SK-N-SH treated with all-trans-retinoic acid at 6 μM for 48 hours (cell line): ENCODE results near the gene MILR1.
"Not testable (repeated sequence)": the region's sequence is repeated elsewhere in the genome, so short reads cannot be mapped to it uniquely, and the experiment has no call there.

Experiments used
- ATAC-seq: fragments of 200-7000 bp; cut with Tn5 transposase; 3 replicates; pipeline ENCODE4 v1.9.1; 2020; ENCODE audit warnings: mild to moderate bottlenecking, moderate library complexity
- ARNTL ChIP-seq: fragments of 450-650 bp; formaldehyde crosslinking; IDR thresholded peaks from 2 replicates; pipeline ENCODE4 v1.5.0; 2020; ENCODE audit warnings: low read depth, mild to moderate bottlenecking, moderate library complexity, borderline replicate concordance
- BACH2 ChIP-seq: fragments of 250-450 bp; sonication (Bioruptor Pico); IDR thresholded peaks from 2 replicates; pipeline ENCODE4 v1.9.0; 2021; ENCODE audit warnings: mild to moderate bottlenecking, borderline replicate concordance
- CSRNP3 ChIP-seq: fragments of 250-450 bp; sonication (Bioruptor Pico); IDR thresholded peaks from 2 replicates; pipeline ENCODE4 v1.5.1; 2021; ENCODE audit warnings: mild to moderate bottlenecking, moderate library complexity
- ESRRG ChIP-seq: fragments of 250-450 bp; sonication (Bioruptor Pico); IDR thresholded peaks from 2 replicates; pipeline ENCODE4 v1.6.1; 2021; ENCODE audit warnings: mild to moderate bottlenecking
- GLIS3 ChIP-seq: fragments of 250-450 bp; sonication (Bioruptor Pico); IDR thresholded peaks from 2 replicates; pipeline ENCODE4 v1.5.0; 2020; ENCODE audit warnings: mild to moderate bottlenecking, moderate library complexity
- ISL1 ChIP-seq: fragments of 250-450 bp; sonication (Bioruptor Pico); IDR thresholded peaks from 2 replicates; pipeline ENCODE4 v2.1.2; 2022; ENCODE audit warnings: mild to moderate bottlenecking, moderate library complexity
- OSR1 ChIP-seq: fragments of 250-450 bp; sonication (Bioruptor Pico); IDR thresholded peaks from 2 replicates; pipeline ENCODE4 v1.8.0; 2022; ENCODE audit warnings: moderate library complexity, mild to moderate bottlenecking, inconsistent platforms
- PATZ1 ChIP-seq: fragments of 250-450 bp; sonication (Bioruptor Pico); IDR thresholded peaks from 2 replicates; pipeline ENCODE4 v1.8.0; 2020; ENCODE audit warnings: mild to moderate bottlenecking, moderate library complexity, borderline replicate concordance
- PPARA ChIP-seq: fragments of 250-450 bp; sonication (Bioruptor Pico); IDR thresholded peaks from 2 replicates; pipeline ENCODE4 v1.5.0; 2020; ENCODE audit warnings: mild to moderate bottlenecking, borderline replicate concordance
- RARB ChIP-seq: fragments of 250-450 bp; sonication (Bioruptor Pico); IDR thresholded peaks from 2 replicates; pipeline ENCODE4 v1.8.0; 2021; ENCODE audit warnings: mild to moderate bottlenecking, moderate library complexity
- TOX ChIP-seq: fragments of 250-450 bp; sonication (Bioruptor Pico); IDR thresholded peaks from 2 replicates; pipeline ENCODE4 v1.8.0; 2021; ENCODE audit warnings: mild to moderate bottlenecking, moderate library complexity, borderline replicate concordance
- ZC3H10 ChIP-seq: fragments of 250-450 bp; sonication (Bioruptor Pico); IDR thresholded peaks from 2 replicates; pipeline ENCODE4 v1.5.1; 2021; ENCODE audit warnings: mild to moderate bottlenecking, moderate library complexity
- ZFP30 ChIP-seq: fragments of 450-650 bp; formaldehyde crosslinking; IDR thresholded peaks from 2 replicates; pipeline ENCODE4 v1.5.0; 2022; ENCODE audit warnings: mild to moderate bottlenecking, moderate library complexity
- ZNF565 ChIP-seq: fragments of 450-650 bp; formaldehyde crosslinking; conservative IDR thresholded peaks from 2 replicates; pipeline ENCODE4 v1.5.0; 2020; ENCODE audit warnings: low read depth, mild to moderate bottlenecking, moderate library complexity
- ZNF70 ChIP-seq: fragments of 450-650 bp; formaldehyde crosslinking; IDR thresholded peaks from 2 replicates; pipeline ENCODE4 v1.5.0; 2020; ENCODE audit warnings: mild to moderate bottlenecking, moderate library complexity
- TF ChIP-seq, protein P1 (sequence below): fragments of 250-450 bp; sonication (Bioruptor Pico); IDR thresholded peaks from 2 replicates; pipeline ENCODE4 v1.5.0; 2020; ENCODE audit warnings: mild to moderate bottlenecking, moderate library complexity
- TF ChIP-seq, protein P2 (sequence below): fragments of 250-450 bp; sonication (Bioruptor Pico); IDR thresholded peaks from 2 replicates; pipeline ENCODE4 v1.5.1; 2020; ENCODE audit warnings: low read depth, mild to moderate bottlenecking, moderate library complexity

MILR1 gene

GRCh38 chr17:64428406-64428805 is 20.5 kb upstream of the MILR1 start (continued):
- TF ChIP-seq, protein P1, sequence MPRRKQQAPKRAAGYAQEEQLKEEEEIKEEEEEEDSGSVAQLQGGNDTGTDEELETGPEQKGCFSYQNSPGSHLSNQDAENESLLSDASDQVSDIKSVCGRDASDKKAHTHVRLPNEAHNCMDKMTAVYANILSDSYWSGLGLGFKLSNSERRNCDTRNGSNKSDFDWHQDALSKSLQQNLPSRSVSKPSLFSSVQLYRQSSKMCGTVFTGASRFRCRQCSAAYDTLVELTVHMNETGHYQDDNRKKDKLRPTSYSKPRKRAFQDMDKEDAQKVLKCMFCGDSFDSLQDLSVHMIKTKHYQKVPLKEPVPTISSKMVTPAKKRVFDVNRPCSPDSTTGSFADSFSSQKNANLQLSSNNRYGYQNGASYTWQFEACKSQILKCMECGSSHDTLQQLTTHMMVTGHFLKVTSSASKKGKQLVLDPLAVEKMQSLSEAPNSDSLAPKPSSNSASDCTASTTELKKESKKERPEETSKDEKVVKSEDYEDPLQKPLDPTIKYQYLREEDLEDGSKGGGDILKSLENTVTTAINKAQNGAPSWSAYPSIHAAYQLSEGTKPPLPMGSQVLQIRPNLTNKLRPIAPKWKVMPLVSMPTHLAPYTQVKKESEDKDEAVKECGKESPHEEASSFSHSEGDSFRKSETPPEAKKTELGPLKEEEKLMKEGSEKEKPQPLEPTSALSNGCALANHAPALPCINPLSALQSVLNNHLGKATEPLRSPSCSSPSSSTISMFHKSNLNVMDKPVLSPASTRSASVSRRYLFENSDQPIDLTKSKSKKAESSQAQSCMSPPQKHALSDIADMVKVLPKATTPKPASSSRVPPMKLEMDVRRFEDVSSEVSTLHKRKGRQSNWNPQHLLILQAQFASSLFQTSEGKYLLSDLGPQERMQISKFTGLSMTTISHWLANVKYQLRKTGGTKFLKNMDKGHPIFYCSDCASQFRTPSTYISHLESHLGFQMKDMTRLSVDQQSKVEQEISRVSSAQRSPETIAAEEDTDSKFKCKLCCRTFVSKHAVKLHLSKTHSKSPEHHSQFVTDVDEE (CRISPR knock-in tag) = no peak
- TF ChIP-seq RARB (CRISPR knock-in tag) = no peak
- TF ChIP-seq ZNF70 (CRISPR knock-in tag) = no peak
- TF ChIP-seq, all 23 proteins: peak for 0

GRCh38 chr17:64430036-64430435 is 18.9 kb upstream of the MILR1 start:
- ATAC-seq = not testable (repeated sequence)

- no peak for TF ChIP-seq TOX
- ATAC-seq = no peak
Measured at GRCh38 chr17:64431534-64431933, 17.4 kb upstream of the MILR1 start.

DNA sequence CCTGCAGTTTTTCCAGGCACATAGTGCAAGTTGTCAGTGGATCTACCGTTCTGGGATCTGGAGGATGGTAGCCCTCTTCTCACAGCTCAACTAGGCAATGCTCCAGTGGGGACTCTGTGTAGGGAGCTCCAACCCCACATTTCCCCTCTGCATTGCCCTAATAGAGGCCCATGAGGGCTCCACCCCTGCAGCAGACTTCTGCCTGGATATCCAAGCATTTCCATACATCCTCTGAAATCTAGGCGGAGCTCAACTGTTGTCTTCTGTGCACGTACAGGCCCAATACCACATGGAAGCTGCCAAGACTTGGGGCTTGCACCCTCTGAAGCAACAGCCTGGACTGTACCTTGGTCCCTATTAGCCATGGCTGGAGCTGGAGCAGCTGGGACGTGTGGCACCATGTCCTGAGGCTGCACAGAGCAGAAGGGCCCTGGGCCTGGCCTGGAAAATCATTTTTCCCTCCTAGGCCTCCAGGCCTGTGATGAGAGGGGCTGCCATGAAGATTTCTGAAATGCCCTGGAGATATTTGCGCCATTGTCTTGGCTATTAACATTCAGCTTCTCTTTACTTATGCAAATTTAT is 10.9 kb upstream of the MILR1 start:
- ATAC-seq = no peak
- no peak for TF ChIP-seq ZNF70 (CRISPR knock-in tag)
- TF ChIP-seq ZFP30 (CRISPR knock-in tag) = no peak
- TF ChIP-seq CSRNP3 (CRISPR knock-in tag) = no peak
- TF ChIP-seq ARNTL (CRISPR knock-in tag) = no peak
- no peak for TF ChIP-seq PATZ1 (CRISPR knock-in tag)
- no peak for TF ChIP-seq OSR1 (CRISPR knock-in tag)
- no peak for TF ChIP-seq ESRRG (CRISPR knock-in tag)
- no peak for TF ChIP-seq ISL1 (CRISPR knock-in tag)
- no peak for TF ChIP-seq RARB (CRISPR knock-in tag)
- TF ChIP-seq PPARA (CRISPR knock-in tag) = no peak
- TF ChIP-seq GLIS3 = no peak
- no peak for TF ChIP-seq BACH2 (CRISPR knock-in tag)
- no peak for TF ChIP-seq ZNF565 (CRISPR knock-in tag)
- TF ChIP-seq TOX = no peak
- no peak for TF ChIP-seq ZC3H10 (CRISPR knock-in tag)
- TF ChIP-seq, protein P2, sequence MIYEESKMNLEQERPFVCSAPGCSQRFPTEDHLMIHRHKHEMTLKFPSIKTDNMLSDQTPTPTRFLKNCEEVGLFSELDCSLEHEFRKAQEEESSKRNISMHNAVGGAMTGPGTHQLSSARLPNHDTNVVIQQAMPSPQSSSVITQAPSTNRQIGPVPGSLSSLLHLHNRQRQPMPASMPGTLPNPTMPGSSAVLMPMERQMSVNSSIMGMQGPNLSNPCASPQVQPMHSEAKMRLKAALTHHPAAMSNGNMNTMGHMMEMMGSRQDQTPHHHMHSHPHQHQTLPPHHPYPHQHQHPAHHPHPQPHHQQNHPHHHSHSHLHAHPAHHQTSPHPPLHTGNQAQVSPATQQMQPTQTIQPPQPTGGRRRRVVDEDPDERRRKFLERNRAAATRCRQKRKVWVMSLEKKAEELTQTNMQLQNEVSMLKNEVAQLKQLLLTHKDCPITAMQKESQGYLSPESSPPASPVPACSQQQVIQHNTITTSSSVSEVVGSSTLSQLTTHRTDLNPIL = no peak
- TF ChIP-seq, protein P1 (CRISPR knock-in tag) = no peak

GRCh38 chr17:64439521-64439920 is 9.4 kb upstream of the MILR1 start:
- ATAC-seq = not testable (repeated sequence)
